H1 (cell line): Measurements from ENCODE around the gene CD244. TPM values are rescaled to one million over a fixed set of nuclear protein-coding genes. Genes with fewer than 3 reads are reported as not detected.
A peak's percentile ranks its signal among the peaks of the same experiment; 100 is the strongest.

Source experiments
- CTCF ChIA-PET: fragments of 300-600 bp; sonication (Branson Sonifier 250); formaldehyde crosslinking; loops from one replicate; lab custom pipeline; 2021; ENCODE audit not compliant: partially characterized antibody; lab: Charles Lee
- POLR2A ChIA-PET: fragments of 300-600 bp; sonication (Branson Sonifier 250); formaldehyde crosslinking; loops from one replicate; lab custom pipeline; 2021; ENCODE audit warnings: inconsistent platforms; ENCODE audit not compliant: partially characterized antibody; lab: Charles Lee
- DNase-seq, 2 experiments: peaks; one replicate each; pipeline versions ENCODE4 v3.0.0 to v3.0.0-alpha.2; 2010 to 2022; ENCODE audit warnings: low spot score in 2 of 2, low read depth in 1 of 2, mixed read lengths in 1 of 2
- FAIRE-seq: peaks from 2 replicates; lab custom pipeline; 2011; peaks lifted over from hg19 to GRCh38; lab: Jason Lieb, UNC
- H2AFZ ChIP-seq: 2 replicates; pipeline ENCODE4 v1.8.1; 2012; ENCODE audit warnings: low read length, inconsistent platforms
- H2AK5ac ChIP-seq: 2 replicates; pipeline ENCODE4 v1.6.1; 2013; ENCODE audit warnings: low read depth, low read length
- H2BK120ac ChIP-seq: replicated peaks from 2 replicates; pipeline ENCODE3; 2013; ENCODE audit warnings: low read depth, low read length, inconsistent platforms
- H2BK12ac ChIP-seq: 2 replicates; pipeline ENCODE4 v1.6.1; 2013; ENCODE audit warnings: low read depth, low read length
- H2BK15ac ChIP-seq: 2 replicates; pipeline ENCODE4 v1.6.1; 2013; ENCODE audit warnings: low read length
- H2BK20ac ChIP-seq: 2 replicates; pipeline ENCODE4 v1.6.1; 2013; ENCODE audit warnings: low read length
- H2BK5ac ChIP-seq: 2 replicates; pipeline ENCODE4 v1.6.1; 2013; ENCODE audit warnings: low read depth, low read length
- H3K14ac ChIP-seq: 2 replicates; pipeline ENCODE4 v1.6.1; 2013; ENCODE audit warnings: inconsistent platforms; ENCODE audit not compliant: insufficient read length
- H3K18ac ChIP-seq: 2 replicates; pipeline ENCODE4 v1.6.1; 2013; ENCODE audit warnings: low read length; ENCODE audit errors: extremely low read depth
- H3K23ac ChIP-seq: 2 replicates; pipeline ENCODE4 v1.6.1; 2013; ENCODE audit warnings: inconsistent platforms; ENCODE audit not compliant: insufficient read length
- H3K23me2 ChIP-seq: 2 replicates; pipeline ENCODE4 v1.6.1; 2013; ENCODE audit warnings: low read depth, low read length
- H3K27ac ChIP-seq: 2 replicates; pipeline ENCODE4 v1.6.1; 2011; ENCODE audit warnings: low read depth, low read length, inconsistent platforms
- H3K27me3 ChIP-seq, 4 experiments: replicated peaks in 1 of 4; 1 replicate in 1 of 4; 2 replicates in 3 of 4; pipeline versions ENCODE4 v1.6.1 to v1.8.1; 2011 to 2013; ENCODE audit warnings: low read length in 3 of 4, mild to moderate bottlenecking in 3 of 4, inconsistent platforms in 2 of 4, mixed read lengths in 2 of 4, moderate library complexity in 1 of 4; ENCODE audit not compliant: control insufficient read depth in 3 of 4, insufficient read depth in 3 of 4; ENCODE audit errors: extremely low read depth in 1 of 4
- H3K36me3 ChIP-seq, 4 experiments: 2 replicates each; pipeline versions ENCODE4 v1.6.1 to v1.8.1; 2011 to 2013; ENCODE audit warnings: mild to moderate bottlenecking in 4 of 4, low read length in 3 of 4, moderate library complexity in 2 of 4, control low read depth in 1 of 4, inconsistent platforms in 1 of 4; ENCODE audit not compliant: insufficient read depth in 4 of 4, control insufficient read depth in 2 of 4
- H3K4ac ChIP-seq: replicated peaks from 2 replicates; pipeline ENCODE3; 2013; ENCODE audit warnings: low read length, low read depth, mixed read lengths, inconsistent platforms; ENCODE audit not compliant: insufficient read length
- H3K4me1 ChIP-seq, 4 experiments: replicated peaks in 1 of 4; 1 replicate in 1 of 4; 2 replicates in 3 of 4; pipeline versions ENCODE4 v1.6.1 to v1.8.1; 2011 to 2013; ENCODE audit warnings: low read length in 3 of 4, inconsistent platforms in 2 of 4, mixed read lengths in 1 of 4; ENCODE audit not compliant: insufficient read depth in 4 of 4, control insufficient read depth in 3 of 4
- H3K4me2 ChIP-seq, 2 experiments: 2 replicates each; pipeline versions ENCODE4 v1.6.1 to v1.8.1; 2011 to 2013; ENCODE audit warnings: low read depth in 2 of 2, low read length in 2 of 2, control low read depth in 1 of 2, inconsistent platforms in 1 of 2, mild to moderate bottlenecking in 1 of 2; ENCODE audit not compliant: insufficient read depth in 1 of 2
- H3K4me3 ChIP-seq, 4 experiments: fragments of 200-600, 300-600 bp in 1 of 4; sonication (generic), shearing (Covaris generic), sonication (Bioruptor Twin) in 1 of 4; 2 replicates each; pipeline versions ENCODE4 v1.5.1 to v1.8.1; 2011 to 2016; ENCODE audit warnings: low read length in 4 of 4, low read depth in 3 of 4, control low read depth in 2 of 4, inconsistent platforms in 2 of 4, mild to moderate bottlenecking in 2 of 4, mixed read lengths in 1 of 4, moderate library complexity in 1 of 4; ENCODE audit not compliant: insufficient read depth in 2 of 4; ENCODE audit errors: extremely low read depth in 1 of 4
- H3K56ac ChIP-seq: replicated peaks from 2 replicates; pipeline ENCODE3; 2013; ENCODE audit warnings: low read depth, mild to moderate bottlenecking, mixed read lengths, low read length, inconsistent platforms; ENCODE audit not compliant: insufficient read length
- H3K79me1 ChIP-seq: 2 replicates; pipeline ENCODE4 v1.6.1; 2013; ENCODE audit warnings: low read depth, low read length, control low read depth
- H3K79me2 ChIP-seq, 2 experiments: 2 replicates each; pipeline versions ENCODE4 v1.6.1 to v1.8.1; 2012 to 2013; ENCODE audit warnings: low read length in 2 of 2, mild to moderate bottlenecking in 2 of 2, inconsistent platforms in 1 of 2; ENCODE audit not compliant: insufficient read depth in 2 of 2, control insufficient read depth in 1 of 2
- H3K9ac ChIP-seq, 4 experiments: replicated peaks in 1 of 4; 1 replicate in 1 of 4; 2 replicates in 3 of 4; pipeline versions ENCODE4 v1.6.1 to v1.8.1; 2011 to 2013; ENCODE audit warnings: low read depth in 3 of 4, low read length in 3 of 4, control low read depth in 2 of 4, mild to moderate bottlenecking in 2 of 4, moderate library complexity in 2 of 4, inconsistent platforms in 1 of 4; ENCODE audit errors: extremely low read depth in 1 of 4
- H3K9me3 ChIP-seq, 2 experiments: 2 replicates each; pipeline versions ENCODE4 v1.6.1 to v1.8.1; 2012 to 2013; ENCODE audit warnings: mild to moderate bottlenecking in 2 of 2, moderate library complexity in 2 of 2, control low read depth in 1 of 2, inconsistent platforms in 1 of 2, low read depth in 1 of 2, low read length in 1 of 2, mixed read lengths in 1 of 2; ENCODE audit not compliant: insufficient read depth in 2 of 2
- H4K20me1 ChIP-seq, 2 experiments: replicated peaks in 1 of 2; 2 replicates each; pipeline versions ENCODE3 to v1.8.1; 2011 to 2013; ENCODE audit warnings: inconsistent platforms in 2 of 2, low read length in 2 of 2, mild to moderate bottlenecking in 1 of 2; ENCODE audit not compliant: insufficient read depth in 2 of 2, control insufficient read depth in 1 of 2
- H4K5ac ChIP-seq: 2 replicates; pipeline ENCODE4 v1.6.1; 2013; ENCODE audit warnings: low read length, low read depth, mixed read lengths, inconsistent platforms; ENCODE audit not compliant: insufficient read length
- H4K8ac ChIP-seq: 2 replicates; pipeline ENCODE4 v1.8.0; 2013; ENCODE audit warnings: mild to moderate bottlenecking, moderate library complexity, low read length, inconsistent platforms; ENCODE audit not compliant: insufficient read depth; ENCODE audit errors: extremely low read depth
- H4K91ac ChIP-seq: replicated peaks from 2 replicates; pipeline ENCODE3; 2013; ENCODE audit warnings: low read length, mixed read lengths, inconsistent platforms; ENCODE audit not compliant: insufficient read length
- CBX8 ChIP-seq: fragments of 300-800, 300-1000 bp; sonication (generic); IDR thresholded peaks from 2 replicates; pipeline ENCODE4 v1.7.1; 2016; ENCODE audit warnings: low read depth, low read length, borderline replicate concordance
- CHD2 ChIP-seq: IDR thresholded peaks from 2 replicates; pipeline ENCODE4 v1.6.1; 2012; ENCODE audit warnings: low read length, improper control_type of control experiment
- GABPA ChIP-seq: IDR thresholded peaks from 2 replicates; pipeline ENCODE4 v1.6.1; 2011; ENCODE audit warnings: mild to moderate bottlenecking, low read length, moderate library complexity, borderline replicate concordance; ENCODE audit not compliant: insufficient read depth
- GTF2F1 ChIP-seq: IDR thresholded peaks from 2 replicates; pipeline ENCODE4 v1.6.1; 2012; ENCODE audit warnings: low read depth, low read length, improper control_type of control experiment, borderline replicate concordance
- KDM1A ChIP-seq: fragments of 200-600, 300-600 bp; sonication (generic); IDR thresholded peaks from 2 replicates; pipeline ENCODE4 v1.7.1; 2016; ENCODE audit warnings: mild to moderate bottlenecking, low read length, borderline replicate concordance
- RAD21 ChIP-seq, 2 experiments: IDR thresholded peaks in 1 of 2; conservative IDR thresholded peaks in 1 of 2; 2 replicates each; pipeline ENCODE4 v1.6.1; 2011; ENCODE audit warnings: low read depth in 2 of 2, low read length in 2 of 2, improper control_type of control experiment in 1 of 2, inconsistent platforms in 1 of 2, mild to moderate bottlenecking in 1 of 2, moderate library complexity in 1 of 2
- TAF7 ChIP-seq: optimal IDR thresholded peaks from 2 replicates; pipeline ENCODE3; 2011; ENCODE audit warnings: low read depth, mild to moderate bottlenecking, inconsistent platforms, low read length, moderate library complexity, borderline replicate concordance
- YY1 ChIP-seq: IDR thresholded peaks from 2 replicates; pipeline ENCODE4 v1.6.1; 2011; ENCODE audit warnings: low read depth, mild to moderate bottlenecking, low read length
- WGBS, 2 experiments: shearing (Covaris generic) in 1 of 2; methylation state at CpG; one replicate each; pipeline versions ENCODE4 v1.1.6 to v1.1.7; 2013 to 2015; ENCODE audit warnings: low lambda C conversion rate in 2 of 2, mixed read lengths in 2 of 2, inconsistent platforms in 1 of 2, low coverage in 1 of 2, missing lambda C conversion rate in 1 of 2; ENCODE audit not compliant: insufficient replicate concordance in 2 of 2, insufficient coverage in 1 of 2, insufficient read length in 1 of 2; ENCODE audit errors: extremely low coverage in 1 of 2, missing lambda C conversion rate in 1 of 2; 5-methylcytosine and 5-hydroxymethylcytosine counted together
- polyA plus RNA-seq, 7 experiments: library from polyadenylated mRNA; depleted of rRNA in 3 of 7; stranded (reverse) in 5 of 7; unstranded in 2 of 7; fragments of >200 nt in 5 of 7; fragments of 200-250 nt in 2 of 7; gene quantifications; 1 replicate in 5 of 7; 2 replicates in 1 of 7; 4 replicates in 1 of 7; pipeline versions ENCODE4 v1.2.1 to v1.2.3, GENCODE V29; 2011 to 2013; ENCODE audit warnings: missing spikeins in 2 of 7, mixed read lengths in 2 of 7
- total RNA-seq: library from RNA; stranded (reverse); fragmentation: NEBNext Ultra II Directional; extraction: Animal tissue kit (Norgen Biotek cat#: 25700); gene quantifications from 2 replicates; pipeline ENCODE4 v1.2.1, GENCODE V29; 2021
- TF ChIP-seq, protein P1 (sequence below): IDR thresholded peaks from 2 replicates; pipeline ENCODE4 v1.6.1; 2012; ENCODE audit warnings: inconsistent platforms
- TF ChIP-seq, protein P2 (sequence below): IDR thresholded peaks from 2 replicates; pipeline ENCODE4 v1.6.1; 2012; ENCODE audit warnings: inconsistent platforms

Gene CD244
- total and polyA plus RNA-seq, 2 of the 8 experiments (the other 6 are each of a cell fraction or from before 2014, with no cell fraction given): not detected

- ChIA-PET POLR2A (interaction anchor here (1.2 kb wide), 1 partner anchor 81 kb away, joined by 3 read pairs; no protein-coding TSS in a partner anchor), CTCF (interaction anchor here (0.7 to 4.3 kb wide), 43 partner anchors 10 to 240 kb away, joined by 3 to 60 read pairs (median 4); partner anchors contain the start of gene ITLN2)
- Histone ChIP-seq H2BK20ac (no peak overlapping the region), H3K36me3 (no peaks in the 10 kb centered on the region), H3K79me1 (no peaks in the 10 kb centered on the region), H4K8ac (no peak overlapping the region), H3K4me1 (no peaks in the 10 kb centered on the region), H3K4me2 (no peak overlapping the region), H3K27me3 (no peaks in the 10 kb centered on the region), H3K27ac (no peak overlapping the region), H4K91ac (no peak overlapping the region), H2BK12ac (no peak overlapping the region), H3K18ac (no peak overlapping the region), H3K23ac (no peak overlapping the region), H3K56ac (no peak overlapping the region), H2BK15ac (no peak overlapping the region), H3K9me3 (no peaks in the 10 kb centered on the region), H3K9ac (no peak overlapping the region), H4K20me1 (no peaks in the 10 kb centered on the region), H3K4me3 (no peak overlapping the region), H3K4ac (no peak overlapping the region), H2BK5ac (no peak overlapping the region), H3K79me2 (no peaks in the 10 kb centered on the region), H2BK120ac (no peak overlapping the region), H2AK5ac (no peak overlapping the region), H3K23me2 (no peaks in the 10 kb centered on the region), H3K14ac (no peak overlapping the region), H4K5ac (no peak overlapping the region), H2AFZ (no peak overlapping the region)
- 65% methylated on average over 8 of the region's 8 CpGs; no CpG with 5 or more reads in 1 of the 2 experiments for WGBS, 2 experiments
- FAIRE-seq (peak; percentile 86), DNase-seq (peak in 1 of 2 experiments; percentile 91)
- 0 out of 2 replicates have a peak, but pooled peaks have one; percentile 36 for TF ChIP-seq YY1
- TF ChIP-seq GTF2F1: no peak
- no peak for TF ChIP-seq CBX8
- TF ChIP-seq, protein P1, sequence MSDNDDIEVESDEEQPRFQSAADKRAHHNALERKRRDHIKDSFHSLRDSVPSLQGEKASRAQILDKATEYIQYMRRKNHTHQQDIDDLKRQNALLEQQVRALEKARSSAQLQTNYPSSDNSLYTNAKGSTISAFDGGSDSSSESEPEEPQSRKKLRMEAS: peak; percentile 77
- peak; percentile 23 for TF ChIP-seq TAF7
- TF ChIP-seq, protein P2, sequence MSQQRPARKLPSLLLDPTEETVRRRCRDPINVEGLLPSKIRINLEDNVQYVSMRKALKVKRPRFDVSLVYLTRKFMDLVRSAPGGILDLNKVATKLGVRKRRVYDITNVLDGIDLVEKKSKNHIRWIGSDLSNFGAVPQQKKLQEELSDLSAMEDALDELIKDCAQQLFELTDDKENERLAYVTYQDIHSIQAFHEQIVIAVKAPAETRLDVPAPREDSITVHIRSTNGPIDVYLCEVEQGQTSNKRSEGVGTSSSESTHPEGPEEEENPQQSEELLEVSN: peak; percentile 49; the same call in 1 of the 2 replicates
- peak; percentile 75 to 80 for TF ChIP-seq RAD21 (IDR thresholded peaks at IDR 0.05 in 1 of 2, conservative IDR thresholded peaks at IDR 0.05 in 1 of 2; ENCODE audit: low read depth in 2 of 2, low read length in 2 of 2)
- no peak for TF ChIP-seq CHD2
- no peak for TF ChIP-seq GABPA
- no peak for TF ChIP-seq KDM1A
Observed at GRCh38 chr1:160830321-160831153, 32.1 kb downstream of the CD244 start.
